ENCODE results near the gene NOX5.
"Not testable (repeated sequence)": the region's sequence is repeated elsewhere in the genome, so short reads cannot be mapped to it uniquely, and the experiment has no call there.

NOX5 gene

DNA sequence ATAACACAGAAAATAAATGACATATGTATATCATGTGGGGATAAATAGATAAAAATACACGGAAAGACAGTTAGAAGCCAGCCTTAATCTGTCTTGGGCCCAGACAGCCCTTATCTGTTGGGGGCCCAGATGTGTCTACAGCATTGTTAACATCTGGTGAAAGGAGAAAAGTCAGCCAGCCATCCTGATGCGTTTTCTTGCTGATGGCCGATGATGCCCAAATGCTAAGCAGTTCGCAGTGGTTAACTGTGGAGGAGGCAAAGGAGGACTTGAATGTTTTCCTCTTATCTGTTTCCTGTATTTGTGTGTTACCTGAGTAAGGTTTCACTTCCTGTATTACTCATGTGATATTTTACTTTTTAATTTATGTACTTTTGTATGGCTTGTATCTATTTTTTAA, 46.2 kb downstream of the NOX5 start:
- DNase-seq = no peak

DNA sequence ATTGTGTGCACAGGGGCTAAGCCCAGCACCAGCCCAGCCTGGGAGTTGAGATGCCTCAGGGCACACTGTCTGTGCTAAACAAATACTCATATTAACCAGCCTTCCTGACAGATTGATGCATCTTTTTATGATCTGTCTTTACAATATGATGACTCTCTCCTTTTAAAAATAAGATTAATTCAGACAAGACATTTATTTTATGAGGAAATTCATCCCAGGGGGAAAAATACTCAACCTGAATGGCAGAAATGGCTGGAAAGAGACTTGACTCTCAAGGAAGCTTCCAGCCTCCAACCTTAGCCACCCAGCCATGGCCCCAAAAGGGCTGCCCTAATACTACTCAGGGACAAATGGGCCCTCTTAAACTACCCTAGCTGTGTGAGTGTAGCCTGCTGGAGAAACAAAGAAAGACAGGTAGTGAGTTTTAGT, 46.9 kb downstream of the NOX5 start:
- DNase-seq = no peak

DNA sequence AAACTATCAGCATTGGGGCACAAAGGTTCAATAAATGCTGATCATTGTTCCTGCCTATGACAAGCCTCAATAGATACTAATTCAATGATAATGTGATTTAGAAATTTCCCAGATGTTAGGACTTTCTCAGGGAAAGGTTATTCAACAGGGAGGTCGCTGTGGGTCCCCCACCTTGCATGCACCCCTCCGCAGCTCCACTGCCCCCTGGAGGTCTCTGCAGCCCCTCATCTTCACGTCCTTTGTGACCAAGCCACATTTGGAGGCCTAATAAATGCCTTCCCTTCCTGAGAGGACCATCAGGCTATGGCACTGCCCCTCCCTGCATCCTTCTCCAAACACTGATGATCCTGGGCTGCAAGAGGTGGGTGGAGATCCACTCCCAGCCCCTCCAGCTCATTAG, 50.2 kb downstream of the NOX5 start:
- DNase-seq = no peak

DNA sequence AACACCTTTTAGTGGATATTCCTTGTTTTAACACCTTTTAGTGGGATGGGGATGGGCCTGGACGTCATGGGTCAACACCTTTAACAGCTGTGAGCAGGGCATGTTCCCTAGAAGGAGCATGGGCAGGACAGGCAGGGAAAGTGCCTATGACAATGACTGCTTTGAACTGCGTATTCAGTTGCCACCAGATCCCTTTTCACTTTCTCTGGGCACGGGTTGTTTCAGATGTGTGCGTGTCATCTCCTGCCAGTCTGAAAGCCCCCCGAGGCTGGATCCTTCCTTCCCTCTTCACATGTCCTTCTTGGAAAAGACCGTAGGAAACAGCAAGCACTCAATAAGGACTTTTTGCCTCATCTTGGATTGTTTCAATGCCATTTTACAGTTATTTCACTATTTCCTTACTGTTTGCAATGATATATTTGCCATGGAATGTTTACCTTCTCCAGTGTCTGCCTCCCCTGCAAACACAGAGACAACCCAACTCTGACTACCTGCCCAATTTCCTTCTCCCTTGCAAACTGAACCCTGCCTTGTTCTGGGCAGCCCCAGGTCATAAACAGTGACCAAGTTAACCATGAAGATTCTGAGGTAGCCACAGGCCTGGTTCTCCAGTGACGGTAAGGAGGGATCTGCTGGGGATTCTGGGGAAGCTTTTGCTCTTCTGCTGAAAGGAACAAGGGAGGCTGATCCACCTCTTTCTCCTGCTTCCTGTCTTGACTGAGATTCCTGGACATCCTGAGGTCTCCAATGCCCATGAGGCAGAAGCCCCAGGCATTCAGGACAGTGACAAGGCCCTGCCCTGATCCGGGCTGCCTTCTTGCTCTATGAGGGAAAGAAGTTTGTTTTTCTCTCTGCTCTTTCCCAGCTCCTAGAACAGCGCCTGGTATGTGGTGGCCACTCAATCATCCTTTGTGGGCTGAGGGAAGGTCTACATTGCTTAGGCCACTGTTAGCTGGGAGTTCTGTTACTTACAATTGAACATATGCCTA, 51.8 kb downstream of the NOX5 start:
- DNase-seq = no peak

DNA sequence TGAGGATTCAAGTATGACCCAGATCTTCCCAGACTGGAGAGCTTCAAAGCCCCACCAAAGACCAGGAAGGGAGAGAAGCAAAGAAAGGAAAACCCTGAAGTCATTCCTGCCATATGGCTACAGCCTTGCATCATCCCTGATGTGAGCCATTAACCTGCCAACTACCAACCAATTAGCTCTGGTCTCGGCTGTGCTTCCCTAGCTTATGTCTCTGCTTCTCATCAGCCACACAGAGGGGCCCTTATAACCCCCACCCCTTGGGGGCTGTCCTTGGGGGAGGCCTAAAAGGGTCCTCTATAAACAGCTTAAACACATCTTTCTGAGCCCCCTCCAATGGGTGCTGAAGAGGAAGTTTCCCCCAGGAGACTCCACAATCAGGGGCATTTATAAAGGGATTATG, 52.8 kb downstream of the NOX5 start:
- no peak for DNase-seq

DNA sequence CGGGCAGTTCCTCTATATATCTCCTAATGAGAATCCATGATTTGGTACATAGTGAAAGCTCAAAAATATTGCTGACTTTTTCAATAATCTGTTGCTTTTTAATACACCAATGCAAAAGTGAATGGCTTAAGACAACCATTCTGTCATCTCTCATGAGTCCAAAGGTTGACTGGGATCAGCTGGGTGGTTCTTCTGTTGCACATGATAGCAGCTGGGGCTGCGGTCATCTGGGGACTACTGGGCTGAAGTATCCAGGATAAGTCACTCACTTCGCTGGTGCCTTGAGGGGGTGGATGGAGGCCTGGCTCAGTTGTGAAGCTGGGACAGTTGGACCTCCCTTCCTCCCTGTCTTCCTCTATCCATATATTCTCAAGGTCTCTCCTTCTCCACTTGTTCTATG, 53.7 kb downstream of the NOX5 start:
- DNase-seq = no peak

DNA sequence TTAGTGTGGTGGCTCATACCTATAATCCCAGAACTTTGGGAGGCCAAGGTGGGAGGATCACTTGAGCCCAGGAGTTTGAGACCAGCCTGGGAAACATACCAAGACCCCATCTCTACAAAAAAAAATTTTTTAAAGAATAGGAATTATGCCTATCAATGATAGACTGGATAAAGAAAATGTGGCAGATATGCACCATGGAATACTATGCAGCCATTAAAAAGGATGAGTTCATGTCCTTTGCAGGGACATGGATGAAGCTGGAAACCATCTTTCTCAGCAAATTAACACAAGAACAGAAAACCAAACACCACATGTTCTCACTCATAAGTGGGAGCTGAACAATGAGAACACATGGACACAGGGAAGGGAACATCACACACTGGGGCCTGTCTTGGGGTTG, 54.8 kb downstream of the NOX5 start:
- DNase-seq = not testable (repeated sequence)

DNA sequence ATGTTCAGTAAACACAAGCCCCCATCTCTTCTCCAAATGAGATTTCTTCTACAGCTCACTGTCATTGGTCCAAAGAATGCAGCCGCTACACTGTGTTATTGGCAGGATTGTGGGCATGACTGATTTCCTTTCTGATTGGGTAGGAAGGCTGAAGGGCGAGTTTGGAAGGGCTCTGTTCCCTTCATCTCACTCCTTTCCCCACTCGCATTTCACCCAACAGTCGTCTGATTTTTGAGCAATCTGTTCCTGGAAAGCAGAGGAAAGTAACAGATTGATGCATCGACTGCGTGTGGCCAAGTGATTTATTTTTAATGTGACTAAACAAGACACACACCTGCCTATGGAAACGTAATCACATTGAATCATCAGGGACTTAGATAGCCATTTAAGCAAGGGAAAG, 55.5 kb downstream of the NOX5 start:
- no peak for DNase-seq

DNA sequence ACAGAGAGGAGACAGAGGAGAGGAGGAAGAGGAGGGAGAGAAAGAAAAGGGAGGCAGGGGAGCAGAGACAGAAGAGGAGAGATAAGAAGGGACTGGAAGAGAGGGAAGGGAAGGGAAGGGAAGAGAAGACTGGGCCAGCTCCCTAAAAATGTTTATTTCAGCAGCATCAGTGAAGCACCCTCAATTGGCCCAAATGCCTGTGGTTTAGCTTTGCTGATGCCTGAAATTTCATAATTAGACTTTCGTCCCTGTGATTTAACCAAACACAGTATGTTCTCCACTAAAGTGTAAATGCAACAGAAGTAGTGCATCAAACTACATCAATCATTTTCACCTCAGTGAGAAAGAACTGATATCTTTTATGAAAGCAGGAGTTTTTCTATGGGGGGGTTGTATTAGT, 55.9 kb downstream of the NOX5 start:
- DNase-seq = no peak

DNA sequence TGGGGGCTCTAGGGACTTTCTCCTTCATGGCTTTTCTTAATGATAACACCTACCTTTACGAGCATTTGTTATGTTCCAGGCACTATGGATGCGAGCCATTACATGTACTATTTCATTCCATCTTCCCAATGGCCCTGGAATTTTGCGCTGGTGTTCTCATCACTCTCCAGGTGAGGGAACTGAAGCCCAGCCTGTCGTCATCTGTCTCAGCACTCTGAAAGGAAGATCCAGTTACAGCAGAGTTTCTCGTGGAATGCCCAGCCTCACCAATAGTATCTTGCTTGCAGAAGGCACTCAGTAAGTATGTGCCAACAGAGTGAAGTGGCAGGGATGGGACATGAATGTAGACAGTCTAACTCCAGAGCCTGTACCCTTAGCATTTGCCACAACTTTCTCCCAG, 56.8 kb downstream of the NOX5 start:
- DNase-seq = no peak

DNA sequence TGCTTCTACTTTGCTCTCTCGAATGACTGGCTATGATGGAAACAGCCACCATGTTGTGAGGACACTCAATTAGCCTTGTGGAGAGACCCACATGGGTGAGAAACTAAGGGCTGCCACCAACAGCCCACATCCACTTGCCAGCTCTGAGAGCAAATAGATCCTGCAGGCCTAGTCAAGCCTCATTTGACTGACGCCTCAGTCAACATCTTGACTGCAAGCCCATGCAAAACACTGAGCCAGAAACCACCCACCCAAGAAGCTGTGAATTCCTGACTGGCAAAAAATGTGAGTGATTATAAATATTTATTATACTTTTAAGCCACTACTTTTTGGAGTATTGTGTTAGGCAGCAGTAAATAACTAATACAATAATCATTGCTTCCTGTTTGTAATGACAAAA, 58.4 kb downstream of the NOX5 start:
- DNase-seq = no peak

DNA sequence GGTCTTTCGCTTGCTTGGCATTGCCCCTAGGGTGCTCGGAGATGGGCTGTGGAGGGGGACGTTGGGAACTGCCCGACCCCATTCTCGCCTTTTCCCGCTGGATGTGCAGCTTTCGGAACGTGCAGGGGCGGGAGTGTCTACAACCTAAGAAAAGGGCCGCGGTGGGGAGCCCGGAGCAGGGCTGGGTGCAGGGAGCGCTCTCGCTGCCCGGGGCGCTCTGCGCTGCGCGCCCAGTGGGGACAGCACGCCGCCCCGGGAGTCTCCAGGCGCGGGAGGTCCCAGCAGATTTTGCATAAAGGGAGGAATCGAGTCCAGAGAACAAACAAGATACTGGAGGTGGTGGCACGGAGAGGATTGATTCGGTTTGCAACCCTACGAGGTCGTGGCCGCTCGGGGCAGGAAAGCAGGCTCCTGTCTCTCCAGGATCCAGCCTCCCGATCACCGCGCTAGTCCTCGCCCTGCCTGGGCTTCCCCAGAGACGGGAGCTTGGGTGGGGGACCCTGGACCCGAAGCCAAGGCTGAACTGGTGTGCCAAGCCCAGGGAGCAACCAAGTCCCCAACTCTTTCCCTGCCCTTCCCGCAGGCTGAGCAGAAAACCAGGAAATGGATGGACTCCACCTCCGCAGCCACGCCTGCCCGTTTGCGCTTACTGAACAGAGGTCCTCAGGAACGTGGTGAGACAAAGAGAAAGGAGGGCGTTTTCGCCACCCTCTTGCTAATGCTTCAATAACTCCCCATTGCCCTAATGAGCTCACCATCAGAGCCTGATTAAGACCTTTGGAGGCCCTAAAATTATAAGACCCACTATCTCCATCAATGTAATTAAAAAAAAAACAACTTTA, 59.7 kb downstream of the NOX5 start:
- DNase-seq = peak; percentile 7

DNA sequence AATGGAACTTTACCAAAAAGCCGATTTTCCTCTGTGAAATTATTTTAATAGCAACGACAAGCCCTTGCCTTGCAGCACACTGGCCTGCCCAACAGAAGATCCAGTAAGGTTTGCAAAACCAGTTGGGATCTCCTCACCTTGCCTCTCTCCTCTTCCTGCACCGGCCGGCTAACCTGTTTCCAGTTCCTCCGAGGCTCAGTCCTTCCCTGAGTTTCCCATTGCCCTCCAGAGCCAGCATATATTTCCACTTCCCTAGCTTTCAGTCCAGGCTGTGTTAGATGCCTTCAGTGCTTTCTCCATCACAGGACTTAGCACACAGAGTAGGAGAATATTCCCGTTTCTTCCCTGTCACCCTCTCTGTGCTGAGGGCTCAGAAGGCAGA, 60.3 kb downstream of the NOX5 start:
- DNase-seq = no peak

DNA sequence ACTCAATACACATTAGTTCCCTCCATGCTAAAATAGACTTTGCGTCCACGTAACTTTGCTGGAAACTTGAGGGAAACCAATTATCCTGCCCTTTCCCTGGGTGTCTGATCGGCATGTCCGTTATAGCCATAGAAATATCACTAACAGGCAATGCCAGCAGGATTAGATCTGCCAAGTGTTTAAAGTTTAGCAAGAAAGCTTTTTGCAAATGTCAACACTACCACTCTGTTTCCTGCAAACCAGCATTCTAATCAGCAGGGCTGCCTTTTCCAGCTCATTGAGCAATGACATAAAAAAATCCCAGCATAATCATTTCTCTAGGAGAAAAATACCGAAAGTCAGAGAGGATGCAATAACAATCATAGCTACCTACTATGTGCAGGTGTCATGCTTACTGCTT, 60.9 kb downstream of the NOX5 start:
- DNase-seq = no peak

DNA sequence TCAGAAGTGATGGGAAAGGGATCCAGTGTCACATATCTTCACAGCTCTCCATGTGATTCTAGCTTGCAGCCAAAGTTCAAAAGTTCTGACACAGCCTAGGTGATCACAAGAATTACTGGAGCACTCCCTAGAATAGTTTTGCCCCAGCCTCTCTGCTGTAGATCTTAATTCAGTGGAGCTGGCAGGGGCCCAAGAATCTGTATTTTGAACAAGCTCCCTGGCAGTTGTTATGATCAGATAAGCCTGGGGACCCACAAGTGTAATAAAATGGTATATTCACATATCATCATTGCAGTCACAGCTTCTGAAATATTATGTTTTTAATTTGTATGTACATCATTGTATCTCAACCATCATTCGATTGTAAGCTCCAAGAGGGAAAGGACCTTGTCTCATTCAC, 62.3 kb downstream of the NOX5 start:
- no peak for DNase-seq

DNA sequence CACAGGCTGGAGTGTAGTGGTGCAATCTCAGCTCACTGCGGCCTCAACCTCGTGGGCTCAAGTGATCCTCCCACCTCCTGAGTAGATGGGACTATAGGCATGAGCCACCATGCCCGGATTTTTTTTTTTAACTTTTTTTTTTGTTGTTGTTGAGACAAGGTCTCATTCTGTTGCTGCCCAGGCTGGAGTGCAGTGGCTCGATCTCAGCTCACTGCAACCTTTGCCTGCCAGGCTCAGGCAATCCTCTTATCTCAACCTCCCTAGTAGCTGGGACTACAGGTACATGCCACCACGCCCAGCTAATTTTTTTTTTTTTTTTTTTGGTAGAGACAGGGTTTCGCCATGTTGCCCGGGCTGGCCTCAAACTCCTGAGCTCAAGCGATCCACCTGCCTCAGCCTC, 64.1 kb downstream of the NOX5 start:
- no peak for DNase-seq

DNA sequence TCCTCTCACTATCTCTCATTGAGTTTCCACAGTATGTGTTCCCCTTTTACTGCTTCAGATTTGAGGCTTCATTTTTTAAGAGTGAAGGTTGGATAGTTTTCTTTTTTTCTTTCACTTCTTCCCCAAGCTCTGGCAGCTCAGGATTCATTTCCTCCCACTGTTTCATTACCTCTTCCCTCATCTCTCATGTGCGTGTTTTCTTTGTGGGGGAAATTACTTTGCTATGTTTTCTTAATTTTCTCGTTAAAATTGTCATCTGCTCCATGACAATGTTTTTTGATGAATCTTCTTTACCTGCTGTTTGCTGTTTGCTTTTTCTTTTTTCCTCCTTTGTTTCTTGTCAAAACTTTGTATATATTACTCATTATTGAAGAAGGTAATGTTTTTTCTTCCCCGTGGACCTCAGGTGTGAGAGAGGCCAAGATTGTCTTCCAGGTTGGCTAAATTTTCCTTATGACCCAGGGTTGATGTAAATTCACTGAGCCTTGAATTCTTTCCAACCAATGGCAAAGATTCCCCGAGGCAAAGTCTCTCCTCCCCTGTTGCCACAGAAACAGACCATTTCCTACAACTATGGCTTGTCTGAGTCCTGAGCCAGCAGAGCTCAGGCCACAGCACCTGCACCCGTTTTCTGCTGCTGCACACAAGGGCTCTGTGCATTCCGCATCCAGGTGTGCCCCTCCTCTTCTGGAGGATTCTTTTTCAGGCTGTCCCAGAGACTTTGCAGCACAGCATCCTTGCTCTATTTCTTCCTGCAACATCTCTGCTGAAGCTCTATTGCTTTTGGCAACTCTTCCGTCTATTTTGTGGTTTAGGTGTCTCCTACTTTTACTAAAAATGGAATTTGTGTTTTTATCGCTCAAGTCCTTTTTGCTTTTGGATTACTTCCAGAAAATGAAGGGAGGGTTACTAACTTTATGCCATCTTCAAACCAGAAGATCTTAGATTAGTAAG, 66.1 kb downstream of the NOX5 start:
- DNase-seq = no peak

DNA sequence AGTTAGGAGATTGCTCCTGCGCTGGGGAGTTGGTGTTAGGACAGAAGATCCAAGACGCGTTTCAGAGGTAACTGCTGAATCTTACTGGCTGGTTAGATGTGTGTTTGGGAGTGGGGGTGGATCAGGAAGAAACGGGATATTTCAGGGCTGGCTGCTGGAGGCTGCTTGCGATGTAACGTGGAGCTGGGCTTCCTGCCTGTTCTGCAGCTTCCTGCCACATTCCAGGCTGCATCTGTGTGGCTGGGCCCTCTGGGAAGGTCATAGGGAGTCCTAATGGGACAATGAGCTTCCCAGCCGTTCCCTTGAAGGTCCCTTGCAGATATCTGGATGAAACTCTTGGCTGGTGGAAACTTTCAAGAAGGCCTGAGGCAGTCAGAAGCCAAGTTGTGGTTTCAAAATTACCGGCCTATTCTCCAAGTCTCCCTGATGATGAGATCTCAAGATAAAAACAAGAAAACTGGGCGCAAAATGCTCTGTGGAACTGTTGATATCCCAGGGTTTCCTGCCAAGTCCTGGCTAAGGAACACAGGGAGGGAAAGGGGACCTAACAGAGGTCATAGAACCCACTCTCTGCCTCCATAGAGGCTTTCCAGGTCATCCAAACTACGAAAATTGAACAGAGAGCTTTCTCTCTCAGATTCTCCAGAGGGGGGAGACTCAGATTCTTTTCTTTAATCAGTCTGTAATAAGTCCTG, 67.0 kb downstream of the NOX5 start:
- no peak for DNase-seq

DNA sequence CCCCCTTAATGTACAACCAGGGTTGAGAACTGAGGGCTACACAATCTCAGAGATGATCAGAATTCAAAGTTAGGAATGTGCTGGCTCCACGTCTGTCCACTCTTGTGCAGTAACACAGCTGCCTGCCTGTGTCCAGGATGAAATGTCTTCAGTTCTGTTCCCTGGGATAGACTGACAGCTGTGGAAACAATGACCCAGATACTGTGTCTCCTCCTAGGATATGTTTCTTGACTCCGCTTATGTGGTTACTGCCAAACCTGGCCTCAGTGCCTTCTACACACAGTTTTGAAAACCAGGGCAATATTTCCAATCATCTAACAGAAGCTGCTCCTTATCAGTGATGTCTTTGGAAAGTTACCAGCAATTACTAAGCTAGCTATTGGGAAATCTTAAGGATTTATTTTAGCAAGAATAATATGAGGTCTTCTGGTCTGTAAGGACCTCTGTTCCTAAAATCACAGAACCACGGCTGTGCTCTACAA, 67.6 kb downstream of the NOX5 start:
- no peak for DNase-seq

DNA sequence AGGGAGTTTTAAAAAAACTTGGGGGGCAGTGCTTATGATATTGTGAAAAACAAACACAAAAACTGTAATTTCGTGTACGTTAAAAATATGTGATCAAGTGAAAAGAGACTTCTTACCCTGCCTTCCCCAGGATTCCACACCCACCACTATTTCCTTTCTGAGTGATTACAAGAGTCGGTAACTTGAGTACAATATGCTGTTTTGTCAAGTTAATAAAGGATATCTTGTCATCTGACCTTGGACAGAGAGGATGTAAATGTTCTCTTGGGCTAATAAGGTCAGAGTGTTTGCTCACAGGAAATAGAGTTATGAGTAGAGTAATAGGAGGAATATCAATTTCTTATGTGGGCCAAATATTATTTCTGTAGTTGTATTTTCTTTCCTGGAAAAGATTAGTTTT, 68.1 kb downstream of the NOX5 start:
- DNase-seq = no peak

DNA sequence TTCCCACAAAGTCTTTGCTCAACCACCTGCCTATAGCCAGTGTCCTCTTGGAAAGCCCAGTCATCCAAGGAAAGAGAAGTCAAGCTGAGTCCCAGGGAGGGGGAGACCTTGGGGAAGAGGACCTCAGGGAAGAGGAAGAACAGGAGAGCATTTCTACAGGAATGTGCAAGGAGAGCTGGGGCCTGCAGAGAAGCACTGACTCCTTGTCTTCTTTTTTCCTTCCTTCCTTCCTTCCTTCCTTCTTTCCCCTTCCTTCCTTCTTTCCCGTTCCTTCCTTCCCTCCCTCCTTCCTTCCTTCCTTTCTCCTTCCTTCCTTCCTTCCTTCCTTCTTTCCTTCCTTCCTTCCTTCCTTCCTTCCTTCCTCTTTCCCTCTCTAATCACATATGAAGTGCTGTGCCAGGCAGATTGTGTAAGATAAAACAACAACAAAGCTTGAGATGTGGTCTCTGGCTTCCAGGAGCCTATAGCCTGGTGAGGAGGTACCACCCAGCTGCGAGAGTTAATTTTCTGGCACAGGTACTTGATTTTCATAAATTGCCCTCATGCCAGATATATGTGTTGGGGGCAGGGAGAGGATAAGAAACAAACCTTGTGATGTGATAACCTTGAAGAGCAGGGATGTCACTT, 70.0 kb downstream of the NOX5 start:
- no peak for DNase-seq

All from NCI-H748 treated with DMSO at 0.1 percent for 48 hours (cell line).